Endothelial cell of umbilical vein (primary cell): ENCODE measurements around the gene UBE2E2.

ENCODE experiments used
- CTCF ChIP-seq, 2 donors: IDR thresholded peaks; 1 replicate in 1 of 2; 2 replicates in 1 of 2; pipeline ENCODE4 v1.5.1; 2011; ENCODE audit warnings: low read length in 2 of 2, mild to moderate bottlenecking in 2 of 2, moderate library complexity in 2 of 2, control low read depth in 1 of 2, inconsistent platforms in 1 of 2, low read depth in 1 of 2; ENCODE audit not compliant: insufficient read depth in 1 of 2; ENCODE audit errors: extremely low read depth in 1 of 2
- EZH2 ChIP-seq: IDR thresholded peaks from 2 replicates; pipeline ENCODE4 v1.6.1; 2012; ENCODE audit warnings: borderline replicate concordance, low read depth, mild to moderate bottlenecking, moderate library complexity, low read length, inconsistent platforms; ENCODE audit not compliant: severe bottlenecking
- FOS ChIP-seq: IDR thresholded peaks from 2 replicates; pipeline ENCODE4 v1.6.1; 2011; ENCODE audit warnings: mild to moderate bottlenecking, low read length, moderate library complexity, borderline replicate concordance; ENCODE audit not compliant: insufficient read depth
- MAX ChIP-seq: IDR thresholded peaks from 2 replicates; pipeline ENCODE4 v1.6.1; 2011; ENCODE audit not compliant: insufficient read depth, insufficient read length
- MYC ChIP-seq: IDR thresholded peaks from one replicate; pipeline ENCODE4 v1.6.1; 2011; ENCODE audit warnings: mild to moderate bottlenecking, low read depth, low read length
- POLR2A ChIP-seq: IDR thresholded peaks from 2 replicates; pipeline ENCODE4 v1.6.1; 2012; ENCODE audit warnings: low read depth, mild to moderate bottlenecking, control low read depth, low read length
- POLR2AphosphoS5 ChIP-seq: IDR thresholded peaks from 2 replicates; pipeline ENCODE4 v1.6.1; 2012; ENCODE audit warnings: low read depth, mild to moderate bottlenecking, control low read depth, low read length, moderate library complexity; ENCODE audit not compliant: insufficient read depth

GRCh38 chr3:23501201-23501802, 298.2 kb downstream of the UBE2E2 start:
- TF ChIP-seq POLR2A: no peak
- TF ChIP-seq CTCF (IDR thresholded peaks at IDR 0.05; ENCODE audit: extremely low read depth in 1 of 2, insufficient read depth in 1 of 2, low read depth in 1 of 2, low read length in 2 of 2): no peak
- TF ChIP-seq EZH2: no peak
- TF ChIP-seq POLR2AphosphoS5: no peak
- TF ChIP-seq FOS: no peak
- no peak for TF ChIP-seq MAX
- TF ChIP-seq MYC: no peak
